ENCODE data around the gene DNMT3A. TPM values are rescaled to one million over a fixed set of nuclear protein-coding genes. Genes with fewer than 3 reads are reported as not detected.
A peak's percentile ranks its signal among the peaks of the same experiment; 100 is the strongest.

DNMT3A gene
- total RNA-seq, 1 donor from 2014 or later, result 16.5 TPM

DNA sequence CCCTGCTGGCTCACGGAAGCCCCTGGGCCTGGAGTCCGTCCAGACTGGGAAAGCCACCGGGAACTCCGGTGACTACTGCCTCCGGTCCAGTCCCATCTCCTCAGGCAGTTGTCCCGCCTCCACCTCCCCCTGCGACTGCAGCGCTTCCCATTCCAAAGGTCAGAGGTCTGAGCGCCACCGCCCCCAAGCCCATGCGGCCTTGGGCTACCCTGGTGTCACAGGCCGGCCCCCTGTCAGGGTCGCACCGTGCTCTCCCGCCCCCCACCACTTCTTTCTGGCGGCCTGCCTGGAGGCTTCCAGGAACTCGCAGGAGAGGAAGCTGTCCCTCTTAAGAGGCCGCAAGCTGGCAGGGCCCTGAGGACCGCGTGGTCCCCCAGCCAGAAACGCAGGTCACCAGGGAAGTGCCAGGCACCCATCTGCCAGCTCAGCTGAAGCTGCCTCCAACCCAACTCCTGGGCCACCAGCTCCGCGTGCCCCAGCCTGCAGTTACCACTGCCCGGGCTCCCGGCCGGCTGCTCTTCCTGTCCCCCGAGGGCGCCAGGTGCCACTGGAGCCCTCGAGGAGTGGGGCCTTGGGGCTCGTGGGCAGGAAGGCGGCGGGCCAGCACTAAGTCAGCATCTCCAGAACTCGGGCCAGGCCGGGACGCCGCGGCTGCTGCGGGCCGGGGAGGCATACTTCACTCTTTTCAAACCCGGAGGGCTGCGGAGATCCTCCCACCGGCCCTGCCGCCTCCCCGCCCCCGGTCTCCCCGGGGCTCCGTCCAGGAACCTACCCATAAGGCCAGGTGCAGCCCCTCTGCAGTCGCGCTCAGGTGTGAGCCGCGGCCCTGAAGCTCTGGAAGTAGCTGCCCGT lies 90.1 kb downstream of the DNMT3A start:
- Histone ChIP-seq H3K36me3 (peaks cover 22% of the 10 kb centered on the region), H3K9me3 (replicated peaks) (no peaks in the 10 kb centered on the region), H3K4me1 (peaks cover 28% of the 10 kb centered on the region), H3K27ac (replicated peaks) (peak overlapping the region; percentile 87), H3K4me3 (peak overlapping the region; percentile 69), H3K27me3 (ENCODE audit: low read depth) (no peaks in the 10 kb centered on the region)
- peak; percentile 59 for DNase-seq
- intact Hi-C loops (cut with micrococcal nuclease), result no loop called here
- TF ChIP-seq, protein P1, sequence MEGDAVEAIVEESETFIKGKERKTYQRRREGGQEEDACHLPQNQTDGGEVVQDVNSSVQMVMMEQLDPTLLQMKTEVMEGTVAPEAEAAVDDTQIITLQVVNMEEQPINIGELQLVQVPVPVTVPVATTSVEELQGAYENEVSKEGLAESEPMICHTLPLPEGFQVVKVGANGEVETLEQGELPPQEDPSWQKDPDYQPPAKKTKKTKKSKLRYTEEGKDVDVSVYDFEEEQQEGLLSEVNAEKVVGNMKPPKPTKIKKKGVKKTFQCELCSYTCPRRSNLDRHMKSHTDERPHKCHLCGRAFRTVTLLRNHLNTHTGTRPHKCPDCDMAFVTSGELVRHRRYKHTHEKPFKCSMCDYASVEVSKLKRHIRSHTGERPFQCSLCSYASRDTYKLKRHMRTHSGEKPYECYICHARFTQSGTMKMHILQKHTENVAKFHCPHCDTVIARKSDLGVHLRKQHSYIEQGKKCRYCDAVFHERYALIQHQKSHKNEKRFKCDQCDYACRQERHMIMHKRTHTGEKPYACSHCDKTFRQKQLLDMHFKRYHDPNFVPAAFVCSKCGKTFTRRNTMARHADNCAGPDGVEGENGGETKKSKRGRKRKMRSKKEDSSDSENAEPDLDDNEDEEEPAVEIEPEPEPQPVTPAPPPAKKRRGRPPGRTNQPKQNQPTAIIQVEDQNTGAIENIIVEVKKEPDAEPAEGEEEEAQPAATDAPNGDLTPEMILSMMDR (IDR thresholded peaks at IDR 0.05; ENCODE audit: borderline replicate concordance), result no peak

DNA sequence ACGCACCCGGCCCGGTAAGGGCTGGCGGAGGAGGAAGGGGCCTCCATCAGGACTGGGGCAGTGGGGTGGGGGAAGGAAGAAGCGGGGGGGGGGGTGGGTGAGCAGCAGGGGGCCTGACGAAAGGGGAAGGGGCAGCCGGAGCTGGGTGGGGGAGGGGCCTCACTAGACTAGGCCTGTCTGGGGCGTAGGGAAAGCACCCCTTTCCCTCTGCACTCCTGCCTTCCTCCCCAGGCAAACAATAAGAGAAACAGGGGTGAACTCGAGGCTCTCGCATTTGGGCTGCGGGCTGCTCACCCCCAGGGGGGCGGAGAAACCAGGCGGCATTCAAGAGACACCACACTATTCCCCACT lies 90.7 kb downstream of the DNMT3A start:
- H3K9me3 ChIP-seq (replicated peaks), result no peaks in the 10 kb centered on the region
- no peaks in the 10 kb centered on the region for H3K27me3 ChIP-seq (ENCODE audit: low read depth)
- H3K27ac ChIP-seq (replicated peaks), result peak overlapping the region; percentile 87
- TF ChIP-seq, protein P1 (IDR thresholded peaks at IDR 0.05; ENCODE audit: borderline replicate concordance), result no peak
- no peak for DNase-seq
- H3K4me1 ChIP-seq, result peaks cover 24% of the 10 kb centered on the region
- H3K36me3 ChIP-seq, result peaks cover 28% of the 10 kb centered on the region
- peak overlapping the region; percentile 69 for H3K4me3 ChIP-seq
- intact Hi-C loops (cut with micrococcal nuclease), result no loop called here

DNA sequence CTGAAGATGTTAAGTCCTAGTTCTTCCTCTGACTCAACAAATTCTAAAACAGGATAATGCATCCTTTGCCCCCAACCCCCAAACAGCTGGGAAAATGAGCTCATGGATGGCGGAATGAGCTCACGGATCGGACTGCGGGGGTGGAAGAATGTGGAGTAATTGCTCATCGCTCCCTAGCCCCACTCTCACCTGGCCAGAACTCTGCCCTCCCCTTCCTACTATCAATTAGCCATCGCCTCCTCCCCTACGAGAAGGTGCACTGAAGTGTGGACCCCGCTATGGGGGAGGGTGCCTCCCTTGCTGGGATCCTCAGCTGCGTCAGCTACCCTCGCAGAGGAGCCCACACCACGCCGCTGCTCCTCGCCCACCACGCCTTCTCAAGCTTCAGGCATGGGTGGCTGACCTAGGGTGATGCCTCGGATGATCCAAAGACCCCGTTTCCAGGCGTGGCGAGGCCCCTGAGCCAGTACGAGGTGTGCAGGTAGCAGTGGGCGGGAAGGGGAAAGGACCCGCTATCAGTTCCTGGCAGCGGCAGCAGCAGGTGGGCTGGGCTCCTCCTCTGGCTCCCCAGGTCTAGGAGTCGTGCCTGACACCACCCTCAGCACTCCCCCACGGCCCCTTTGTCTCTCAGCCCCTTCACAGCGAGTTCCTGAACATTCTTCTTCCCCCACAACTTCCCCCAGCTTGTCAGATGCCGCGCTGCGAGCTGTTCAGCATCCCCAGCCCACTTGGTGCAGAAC lies 91.2 kb downstream of the DNMT3A start:
- no peak overlapping the region for H3K4me3 ChIP-seq
- intact Hi-C loops (cut with micrococcal nuclease), result no loop called here

DNA sequence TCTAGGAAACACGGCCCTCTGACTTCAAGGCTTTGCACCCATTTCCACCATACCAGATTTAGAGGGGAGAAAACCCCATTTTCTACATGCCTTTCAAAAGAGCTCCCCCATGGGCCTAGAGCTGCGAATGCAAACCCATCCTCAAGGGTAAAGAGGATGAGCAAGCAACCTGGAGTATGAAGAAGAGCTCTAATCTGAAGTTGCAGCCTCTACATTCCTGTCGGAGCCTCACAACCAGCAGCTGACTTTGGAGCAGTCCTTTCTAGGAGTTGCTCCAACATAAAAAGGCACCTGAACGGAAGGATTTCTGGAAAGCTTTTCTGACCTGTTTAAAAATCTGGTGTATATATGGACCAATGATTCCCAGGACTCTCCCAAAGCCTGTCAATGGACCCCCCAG lies 91.9 kb downstream of the DNMT3A start:
- H3K36me3 ChIP-seq, result peaks cover 33% of the 10 kb centered on the region
- TF ChIP-seq, protein P1 (IDR thresholded peaks at IDR 0.05; ENCODE audit: borderline replicate concordance), result no peak
- H3K27me3 ChIP-seq (ENCODE audit: low read depth), result no peaks in the 10 kb centered on the region
- H3K4me1 ChIP-seq, result peaks cover 24% of the 10 kb centered on the region
- intact Hi-C loops (cut with micrococcal nuclease), result no loop called here
- no peak for DNase-seq
- H3K4me3 ChIP-seq, result no peak overlapping the region
- no peaks in the 10 kb centered on the region for H3K9me3 ChIP-seq (replicated peaks)
- H3K27ac ChIP-seq (replicated peaks), result no peak overlapping the region

More for the DNA sequence above, 91.2 kb downstream of the DNMT3A start:
- Histone ChIP-seq H3K27me3 (ENCODE audit: low read depth) (no peaks in the 10 kb centered on the region), H3K4me1 (peaks cover 24% of the 10 kb centered on the region), H3K9me3 (replicated peaks) (no peaks in the 10 kb centered on the region), H3K27ac (replicated peaks) (no peak overlapping the region), H3K36me3 (peaks cover 32% of the 10 kb centered on the region)
- no peak for DNase-seq
- TF ChIP-seq, protein P1 (IDR thresholded peaks at IDR 0.05; ENCODE audit: borderline replicate concordance), result no peak

DNA sequence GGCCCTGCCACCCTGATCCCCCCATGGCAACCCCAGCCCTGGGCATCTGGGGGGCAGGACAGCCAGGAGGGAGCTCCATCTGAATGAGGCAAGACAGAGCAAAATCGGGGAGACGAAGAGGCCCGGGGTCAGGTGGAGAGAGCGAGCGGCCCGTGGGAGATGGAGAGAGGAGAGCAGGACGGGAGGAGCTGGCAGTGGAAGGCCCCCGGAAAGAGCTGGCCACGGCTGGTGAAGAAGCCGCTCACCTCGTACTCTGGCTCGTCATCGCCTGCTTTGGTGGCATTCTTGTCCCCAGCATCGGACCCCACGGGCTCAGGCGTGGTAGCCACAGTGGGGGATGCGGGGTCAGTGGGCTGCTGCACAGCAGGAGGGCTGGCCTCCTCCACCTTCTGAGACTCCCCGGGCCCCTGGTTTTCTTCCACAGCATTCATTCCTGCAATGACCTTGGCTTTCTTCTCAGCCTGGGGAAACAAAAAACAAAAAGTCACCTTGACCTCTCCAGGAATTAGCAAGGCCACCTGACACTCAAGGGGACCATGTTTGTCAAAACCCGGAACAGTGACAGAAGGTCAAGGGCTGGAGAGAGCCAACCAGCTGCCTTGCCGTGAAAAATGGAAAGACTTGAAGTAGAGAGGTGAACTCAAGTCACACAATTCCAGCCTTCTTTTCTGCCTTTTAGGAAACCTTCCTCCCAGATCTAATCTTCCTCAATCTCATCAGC lies 93.8 kb downstream of the DNMT3A start:
- intact Hi-C loops (cut with micrococcal nuclease), result no loop called here
- TF ChIP-seq, protein P1 (IDR thresholded peaks at IDR 0.05; ENCODE audit: borderline replicate concordance), result no peak
- Histone ChIP-seq H3K4me3 (no peak overlapping the region), H3K4me1 (peaks cover 22% of the 10 kb centered on the region), H3K36me3 (peaks cover 51% of the 10 kb centered on the region), H3K27ac (replicated peaks) (no peak overlapping the region), H3K9me3 (replicated peaks) (no peaks in the 10 kb centered on the region), H3K27me3 (ENCODE audit: low read depth) (no peaks in the 10 kb centered on the region)
- DNase-seq, result no peak
